ENCODE results near the gene LGR4.

DNA sequence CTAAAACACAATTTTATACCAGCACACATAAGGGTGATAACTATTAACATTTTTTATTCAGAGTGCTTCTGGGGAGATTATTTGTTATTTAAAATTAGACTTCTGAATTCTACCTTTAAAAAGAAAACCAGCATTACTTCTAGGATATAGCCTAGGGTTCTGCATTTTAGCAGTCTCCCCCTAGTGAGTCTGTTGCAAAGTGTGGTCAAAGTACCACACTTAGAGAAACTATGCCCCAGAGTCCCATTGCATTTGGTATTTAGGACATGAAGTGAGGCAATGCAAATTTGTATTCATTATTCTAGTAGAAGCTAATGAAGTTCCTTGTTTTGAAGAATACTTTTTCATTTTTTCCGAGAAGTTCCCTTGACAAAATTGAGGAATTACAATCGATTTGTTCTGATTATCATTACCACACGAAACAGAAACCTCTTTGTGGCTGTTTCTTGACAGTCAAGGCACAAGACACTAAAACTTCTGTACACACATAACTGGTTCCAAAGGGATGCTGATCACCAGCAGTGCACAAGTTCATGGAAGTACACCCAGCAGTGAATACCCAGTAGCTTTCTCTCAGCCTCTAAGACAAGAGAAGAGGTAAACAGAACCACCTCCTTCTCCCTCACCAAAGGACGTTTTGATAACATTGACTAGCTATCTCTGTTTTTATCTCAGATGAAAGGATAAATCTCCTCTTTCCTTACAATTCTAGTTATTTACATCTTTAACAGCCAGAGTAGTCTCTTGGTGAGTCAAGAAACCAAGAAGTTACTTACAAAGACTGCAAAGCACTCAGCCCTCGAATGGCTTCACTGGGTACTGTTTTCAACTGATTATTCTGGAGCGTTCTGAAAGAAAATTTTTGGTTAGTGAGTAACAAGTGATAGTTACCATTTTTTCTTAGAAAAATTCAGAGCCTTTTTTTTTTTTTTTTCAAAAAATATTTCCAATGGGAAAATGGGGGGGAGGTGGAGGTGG lies 82.0 kb downstream of the LGR4 start:
- TF ChIP-seq, protein P1, sequence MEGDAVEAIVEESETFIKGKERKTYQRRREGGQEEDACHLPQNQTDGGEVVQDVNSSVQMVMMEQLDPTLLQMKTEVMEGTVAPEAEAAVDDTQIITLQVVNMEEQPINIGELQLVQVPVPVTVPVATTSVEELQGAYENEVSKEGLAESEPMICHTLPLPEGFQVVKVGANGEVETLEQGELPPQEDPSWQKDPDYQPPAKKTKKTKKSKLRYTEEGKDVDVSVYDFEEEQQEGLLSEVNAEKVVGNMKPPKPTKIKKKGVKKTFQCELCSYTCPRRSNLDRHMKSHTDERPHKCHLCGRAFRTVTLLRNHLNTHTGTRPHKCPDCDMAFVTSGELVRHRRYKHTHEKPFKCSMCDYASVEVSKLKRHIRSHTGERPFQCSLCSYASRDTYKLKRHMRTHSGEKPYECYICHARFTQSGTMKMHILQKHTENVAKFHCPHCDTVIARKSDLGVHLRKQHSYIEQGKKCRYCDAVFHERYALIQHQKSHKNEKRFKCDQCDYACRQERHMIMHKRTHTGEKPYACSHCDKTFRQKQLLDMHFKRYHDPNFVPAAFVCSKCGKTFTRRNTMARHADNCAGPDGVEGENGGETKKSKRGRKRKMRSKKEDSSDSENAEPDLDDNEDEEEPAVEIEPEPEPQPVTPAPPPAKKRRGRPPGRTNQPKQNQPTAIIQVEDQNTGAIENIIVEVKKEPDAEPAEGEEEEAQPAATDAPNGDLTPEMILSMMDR (IDR thresholded peaks at IDR 0.05), result no peak
- no peak for TF ChIP-seq EZH2 (IDR thresholded peaks at IDR 0.05; ENCODE audit: borderline replicate concordance, insufficient read depth, low read depth, low read length, poor library complexity, severe bottlenecking)
